ENCODE measurements around the gene GADD45B. TPM values are rescaled to one million over a fixed set of nuclear protein-coding genes. Genes with fewer than 3 reads are reported as not detected.
"Not testable (repeated sequence)": the region's sequence is repeated elsewhere in the genome, so short reads cannot be mapped to it uniquely, and the experiment has no call there.

Gene GADD45B
- total RNA-seq, 1 donor from 2014 or later, result 34.3 TPM

DNA sequence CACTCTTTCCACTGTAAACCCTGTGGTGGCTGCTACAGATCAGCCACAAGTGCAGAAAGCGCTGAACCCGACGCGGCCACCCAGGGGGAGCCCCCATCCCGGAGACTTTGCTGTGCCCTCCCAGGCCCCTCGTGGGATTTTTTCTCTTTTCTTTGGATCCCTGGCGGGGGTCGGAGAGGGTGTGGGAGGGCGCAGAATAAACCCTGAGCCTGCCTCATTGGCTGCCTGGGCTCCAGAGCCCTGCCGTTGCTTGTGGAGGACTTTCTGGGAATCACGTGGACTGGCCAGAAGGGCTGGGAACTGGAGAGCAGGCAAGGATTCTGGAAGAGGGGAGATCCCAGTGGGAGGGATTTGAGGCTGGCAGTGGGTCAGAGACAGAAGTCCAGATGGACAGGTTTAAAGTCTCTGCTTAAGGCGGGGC, 24.9 kb downstream of the GADD45B start:
- no peak overlapping the region for H3K27ac ChIP-seq (replicated peaks)
- H3K4me1 ChIP-seq, result peaks cover 9% of the 10 kb centered on the region
- TF ChIP-seq, protein P1, sequence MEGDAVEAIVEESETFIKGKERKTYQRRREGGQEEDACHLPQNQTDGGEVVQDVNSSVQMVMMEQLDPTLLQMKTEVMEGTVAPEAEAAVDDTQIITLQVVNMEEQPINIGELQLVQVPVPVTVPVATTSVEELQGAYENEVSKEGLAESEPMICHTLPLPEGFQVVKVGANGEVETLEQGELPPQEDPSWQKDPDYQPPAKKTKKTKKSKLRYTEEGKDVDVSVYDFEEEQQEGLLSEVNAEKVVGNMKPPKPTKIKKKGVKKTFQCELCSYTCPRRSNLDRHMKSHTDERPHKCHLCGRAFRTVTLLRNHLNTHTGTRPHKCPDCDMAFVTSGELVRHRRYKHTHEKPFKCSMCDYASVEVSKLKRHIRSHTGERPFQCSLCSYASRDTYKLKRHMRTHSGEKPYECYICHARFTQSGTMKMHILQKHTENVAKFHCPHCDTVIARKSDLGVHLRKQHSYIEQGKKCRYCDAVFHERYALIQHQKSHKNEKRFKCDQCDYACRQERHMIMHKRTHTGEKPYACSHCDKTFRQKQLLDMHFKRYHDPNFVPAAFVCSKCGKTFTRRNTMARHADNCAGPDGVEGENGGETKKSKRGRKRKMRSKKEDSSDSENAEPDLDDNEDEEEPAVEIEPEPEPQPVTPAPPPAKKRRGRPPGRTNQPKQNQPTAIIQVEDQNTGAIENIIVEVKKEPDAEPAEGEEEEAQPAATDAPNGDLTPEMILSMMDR (IDR thresholded peaks at IDR 0.05; ENCODE audit: borderline replicate concordance), result no peak
- H3K9me3 ChIP-seq (replicated peaks), result no peaks in the 10 kb centered on the region
- no peak overlapping the region for H3K4me3 ChIP-seq
- intact Hi-C loops (cut with micrococcal nuclease), result no loop called here
- no peaks in the 10 kb centered on the region for H3K36me3 ChIP-seq
- no peak for DNase-seq
- H3K27me3 ChIP-seq (ENCODE audit: low read depth), result no peaks in the 10 kb centered on the region

DNA sequence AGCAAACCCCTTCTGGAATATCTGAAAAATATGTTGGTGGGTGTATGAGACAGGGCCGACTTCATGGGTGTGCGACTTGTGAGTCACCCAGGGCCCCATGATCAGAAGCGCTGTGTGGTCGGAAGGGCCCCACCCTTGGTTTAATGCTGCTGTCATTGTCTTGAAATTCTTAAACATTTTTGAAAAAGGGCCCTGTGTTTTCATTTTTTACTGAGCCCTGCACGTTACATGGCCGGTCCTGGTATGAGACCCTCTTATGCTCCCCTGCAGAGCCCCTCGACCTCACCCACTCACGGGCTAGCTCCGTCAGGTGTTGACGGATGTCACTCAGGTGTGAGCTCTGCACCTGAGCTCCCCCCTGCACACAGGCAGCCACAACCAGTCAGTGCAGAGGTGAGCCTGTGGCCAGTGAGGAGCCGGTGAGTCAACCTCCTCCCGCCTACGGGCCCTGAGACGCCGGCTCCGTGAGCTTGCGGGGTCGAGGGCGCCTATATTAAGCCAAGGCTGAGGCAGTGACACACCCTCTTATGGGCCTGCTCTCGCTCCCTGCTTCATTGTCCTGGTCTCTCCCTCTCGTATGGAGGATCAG, 27.7 kb downstream of the GADD45B start:
- Histone ChIP-seq H3K4me3 (no peak overlapping the region), H3K9me3 (replicated peaks) (no peaks in the 10 kb centered on the region), H3K27me3 (ENCODE audit: low read depth) (no peaks in the 10 kb centered on the region), H3K4me1 (no peaks in the 10 kb centered on the region), H3K27ac (replicated peaks) (no peak overlapping the region), H3K36me3 (no peaks in the 10 kb centered on the region)
- TF ChIP-seq, protein P1 (IDR thresholded peaks at IDR 0.05; ENCODE audit: borderline replicate concordance), result no peak
- DNase-seq, result no peak
- intact Hi-C loops (cut with micrococcal nuclease), result no loop called here

DNA sequence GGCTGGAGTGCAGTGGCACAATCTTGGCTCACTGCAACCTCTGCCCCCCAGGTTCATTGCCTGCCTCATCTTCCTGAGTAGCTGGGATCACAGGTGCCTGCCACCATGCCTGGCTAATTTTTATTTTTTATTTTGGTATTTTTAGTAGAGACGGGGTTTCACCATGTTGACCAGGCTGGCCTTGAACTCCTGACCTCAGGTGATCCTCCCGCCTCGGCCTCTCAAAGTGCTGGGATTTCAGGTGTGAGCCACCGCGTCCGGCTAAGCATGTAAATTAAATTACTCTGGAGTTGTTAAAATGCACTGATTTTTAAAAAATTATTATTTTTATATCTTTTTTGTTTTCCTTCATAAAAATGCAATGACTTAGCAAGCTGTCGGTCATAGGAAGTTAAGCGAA, 30.7 kb downstream of the GADD45B start:
- intact Hi-C loops (cut with micrococcal nuclease); DNase-seq; H3K4me1 ChIP-seq; H3K27ac ChIP-seq (replicated peaks); H3K27me3 ChIP-seq (ENCODE audit: low read depth); H3K9me3 ChIP-seq (replicated peaks); H3K36me3 ChIP-seq; H3K4me3 ChIP-seq: not testable (repeated sequence)

DNA sequence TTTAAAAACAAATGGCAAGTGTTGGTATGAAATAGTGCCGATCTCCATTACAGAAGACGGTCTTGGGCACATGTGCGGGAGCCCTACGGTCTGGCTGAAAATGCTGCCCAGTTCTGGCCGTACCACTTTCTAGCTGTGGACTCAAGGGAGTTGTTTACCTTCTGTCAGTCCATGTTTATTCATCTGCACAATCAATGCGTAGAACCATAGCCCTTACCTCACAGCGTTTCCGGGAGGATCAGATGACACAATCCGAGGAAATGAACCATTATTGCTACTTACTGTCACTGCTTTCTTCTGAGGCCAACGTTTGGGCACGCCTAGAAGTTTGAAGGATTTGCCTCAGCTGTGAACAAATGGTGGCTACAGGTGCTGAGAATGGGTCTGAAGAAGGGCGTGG, 31.2 kb downstream of the GADD45B start:
- DNase-seq, result no peak
- H3K27ac ChIP-seq (replicated peaks), result no peak overlapping the region
- no peaks in the 10 kb centered on the region for H3K36me3 ChIP-seq
- no peaks in the 10 kb centered on the region for H3K27me3 ChIP-seq (ENCODE audit: low read depth)
- H3K9me3 ChIP-seq (replicated peaks), result no peaks in the 10 kb centered on the region
- no peak overlapping the region for H3K4me3 ChIP-seq
- H3K4me1 ChIP-seq, result no peaks in the 10 kb centered on the region
- intact Hi-C loops (cut with micrococcal nuclease), result no loop called here
- TF ChIP-seq, protein P1 (IDR thresholded peaks at IDR 0.05; ENCODE audit: borderline replicate concordance), result no peak

DNA sequence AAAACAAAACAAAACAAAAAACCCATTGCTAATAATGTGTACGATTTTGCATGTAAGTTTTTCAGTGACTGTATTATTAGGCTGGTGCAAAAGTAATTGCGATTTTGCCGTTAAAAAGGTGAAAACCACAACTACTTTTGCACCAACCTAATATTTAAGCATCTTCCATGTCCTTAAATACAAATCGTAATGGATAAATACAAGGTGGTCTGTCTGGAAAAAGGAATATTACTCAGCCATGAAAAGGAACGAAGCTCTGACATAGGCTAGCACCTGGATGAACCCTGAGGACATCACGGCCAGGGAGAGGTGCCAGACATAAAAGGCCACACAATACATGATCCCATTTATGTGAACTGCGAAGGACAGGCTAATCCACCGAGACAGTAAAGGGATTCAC, 33.2 kb downstream of the GADD45B start:
- Histone ChIP-seq H3K27ac (replicated peaks) (no peak overlapping the region), H3K9me3 (replicated peaks) (no peaks in the 10 kb centered on the region), H3K27me3 (ENCODE audit: low read depth) (peaks cover 5% of the 10 kb centered on the region), H3K4me3 (no peak overlapping the region), H3K4me1 (no peaks in the 10 kb centered on the region), H3K36me3 (no peaks in the 10 kb centered on the region)
- no peak for DNase-seq
- intact Hi-C loops (cut with micrococcal nuclease), result no loop called here
- TF ChIP-seq, protein P1 (IDR thresholded peaks at IDR 0.05; ENCODE audit: borderline replicate concordance), result no peak

DNA sequence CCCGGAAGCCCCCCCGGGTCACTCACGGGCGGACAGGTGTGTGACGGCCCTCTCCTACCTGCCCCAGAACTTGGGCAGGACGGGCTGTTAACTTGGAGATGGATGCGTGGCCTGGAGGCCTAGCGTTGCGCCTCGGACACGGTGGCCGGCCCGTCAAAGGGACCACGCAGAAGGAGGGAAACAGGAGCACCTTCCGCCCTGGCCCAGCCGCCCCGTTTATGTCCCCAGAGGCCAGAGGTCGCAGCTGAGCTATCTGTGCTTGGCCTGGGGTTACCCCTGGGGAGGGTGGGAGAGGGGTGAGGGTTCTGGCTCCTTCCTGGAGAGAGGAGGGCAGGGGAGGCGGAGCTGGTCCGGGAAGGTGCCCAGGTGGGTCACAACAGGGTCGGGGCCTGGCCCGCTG, 35.6 kb downstream of the GADD45B start:
- TF ChIP-seq, protein P1 (IDR thresholded peaks at IDR 0.05; ENCODE audit: borderline replicate concordance), result no peak
- H3K27ac ChIP-seq (replicated peaks), result no peak overlapping the region
- no peaks in the 10 kb centered on the region for H3K9me3 ChIP-seq (replicated peaks)
- no peak overlapping the region for H3K4me3 ChIP-seq
- intact Hi-C loops (cut with micrococcal nuclease), result no loop called here
- H3K36me3 ChIP-seq, result no peaks in the 10 kb centered on the region
- H3K4me1 ChIP-seq, result no peaks in the 10 kb centered on the region
- H3K27me3 ChIP-seq (ENCODE audit: low read depth), result peaks cover 5% of the 10 kb centered on the region
- DNase-seq, result no peak

All from left ventricle myocardium inferior (tissue), 1 donor.